NCI-H226 (cell line): ENCODE data around the gene TUBGCP5.

Source experiments
- DNase-seq: peaks from one replicate; pipeline ENCODE4 v3.0.0-alpha.2; 2015

The TUBGCP5 gene

GRCh38 chr15:22951381-22952280, 87.7 kb downstream of the TUBGCP5 start:
- DNase-seq: no peak

GRCh38 chr15:22951031-22951380, 88.4 kb downstream of the TUBGCP5 start:
- no peak for DNase-seq

DNA sequence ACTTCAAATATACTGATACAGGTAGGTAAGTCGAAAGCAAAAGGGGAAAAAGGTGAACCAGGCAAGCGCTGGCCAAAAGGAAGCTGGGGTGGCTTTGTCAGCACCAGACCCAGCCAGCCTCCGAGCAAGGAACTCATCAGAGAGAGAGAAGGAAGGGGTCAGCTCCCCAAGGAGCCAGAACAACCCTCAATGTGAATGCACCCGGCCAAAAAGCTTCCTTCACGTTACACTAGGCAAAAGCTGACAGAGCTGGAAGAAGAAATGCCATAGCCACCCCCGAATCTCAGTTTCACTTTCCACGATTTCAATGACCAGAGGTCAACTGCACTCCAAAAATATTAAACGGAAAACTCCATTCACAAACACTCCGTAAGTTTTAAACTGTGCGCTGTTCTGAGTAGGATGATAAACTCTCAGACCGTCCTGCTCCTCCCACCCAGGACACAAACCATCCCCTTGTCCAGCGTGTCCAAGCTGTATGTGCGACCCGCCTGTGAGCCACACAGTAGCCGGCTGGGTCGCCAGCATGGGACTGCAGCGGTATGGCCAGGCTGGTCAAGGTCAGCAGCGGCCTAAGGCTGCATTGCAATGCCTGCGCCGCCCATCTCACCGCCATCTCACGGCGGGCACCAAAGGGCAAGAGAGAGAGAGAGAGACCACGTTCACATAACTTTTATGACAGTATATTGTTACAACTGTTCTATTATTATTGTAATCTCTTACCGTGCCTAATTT, 88.9 kb downstream of the TUBGCP5 start:
- no peak for DNase-seq
